A549 (cell line): ENCODE data around the gene BOC.

ENCODE experiments used
- EP300 ChIP-seq, 2 experiments: fragments of >200 bp; sonication (Bioruptor Twin); formaldehyde crosslinking; IDR thresholded peaks; 2 replicates in 1 of 2; 3 replicates in 1 of 2; pipeline ENCODE4 v1.6.1; 2016 to 2017
- MAFK ChIP-seq: fragments of 450-650 bp; IDR thresholded peaks from 2 replicates; pipeline ENCODE4 v1.6.1; 2014; ENCODE audit not compliant: partially characterized antibody
- MAX ChIP-seq: IDR thresholded peaks from 2 replicates; pipeline ENCODE4 v1.6.1; 2012
- POLR2A ChIP-seq: IDR thresholded peaks from 2 replicates; pipeline ENCODE4 v1.6.1; 2012; ENCODE audit warnings: mild to moderate bottlenecking, low read length
- RNF2 ChIP-seq: fragments of 200-600 bp; sonication (generic); IDR thresholded peaks from 2 replicates; pipeline ENCODE4 v1.6.1; 2016; ENCODE audit warnings: low read depth, mild to moderate bottlenecking, antibody characterized with exemption, moderate library complexity, borderline replicate concordance
- SMC3 ChIP-seq: fragments of >200 bp; sonication (Bioruptor Twin); formaldehyde crosslinking; IDR thresholded peaks from 3 replicates; pipeline ENCODE4 v1.6.1; 2018; ENCODE audit warnings: inconsistent platforms
- TF ChIP-seq, protein P1 (sequence below): fragments of >200 bp; sonication (Bioruptor Twin); formaldehyde crosslinking; IDR thresholded peaks from 3 replicates; pipeline ENCODE4 v1.5.1; 2016

- TF ChIP-seq, protein P1, sequence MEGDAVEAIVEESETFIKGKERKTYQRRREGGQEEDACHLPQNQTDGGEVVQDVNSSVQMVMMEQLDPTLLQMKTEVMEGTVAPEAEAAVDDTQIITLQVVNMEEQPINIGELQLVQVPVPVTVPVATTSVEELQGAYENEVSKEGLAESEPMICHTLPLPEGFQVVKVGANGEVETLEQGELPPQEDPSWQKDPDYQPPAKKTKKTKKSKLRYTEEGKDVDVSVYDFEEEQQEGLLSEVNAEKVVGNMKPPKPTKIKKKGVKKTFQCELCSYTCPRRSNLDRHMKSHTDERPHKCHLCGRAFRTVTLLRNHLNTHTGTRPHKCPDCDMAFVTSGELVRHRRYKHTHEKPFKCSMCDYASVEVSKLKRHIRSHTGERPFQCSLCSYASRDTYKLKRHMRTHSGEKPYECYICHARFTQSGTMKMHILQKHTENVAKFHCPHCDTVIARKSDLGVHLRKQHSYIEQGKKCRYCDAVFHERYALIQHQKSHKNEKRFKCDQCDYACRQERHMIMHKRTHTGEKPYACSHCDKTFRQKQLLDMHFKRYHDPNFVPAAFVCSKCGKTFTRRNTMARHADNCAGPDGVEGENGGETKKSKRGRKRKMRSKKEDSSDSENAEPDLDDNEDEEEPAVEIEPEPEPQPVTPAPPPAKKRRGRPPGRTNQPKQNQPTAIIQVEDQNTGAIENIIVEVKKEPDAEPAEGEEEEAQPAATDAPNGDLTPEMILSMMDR: no peak
- no peak for TF ChIP-seq POLR2A
- TF ChIP-seq MAX: no peak
- no peak for TF ChIP-seq RNF2
- no peak for TF ChIP-seq MAFK
- TF ChIP-seq SMC3: no peak
- TF ChIP-seq EP300 (IDR thresholded peaks at IDR 0.05): no peak
Measured at GRCh38 chr3:113293348-113293747, 82.0 kb downstream of the BOC start.
